ENCODE measurements around the gene PAM.
"Not testable (repeated sequence)": the region's sequence is repeated elsewhere in the genome, so short reads cannot be mapped to it uniquely, and the experiment has no call there.

Gene PAM

GRCh38 chr5:103037673-103038455, 282.8 kb downstream of the PAM start:
- DNase-seq, result no peak

GRCh38 chr5:103041071-103041676, 286.1 kb downstream of the PAM start:
- no peak for DNase-seq

- not testable (repeated sequence) for DNase-seq
These were observed 291.6 kb downstream of the PAM start for GRCh38 chr5:103046706-103047105.

- no peak for DNase-seq
These were observed 302.4 kb downstream of the PAM start for GRCh38 chr5:103057208-103058130.

GRCh38 chr5:103059525-103059924, 304.4 kb downstream of the PAM start:
- DNase-seq, result no peak

GRCh38 chr5:103060424-103060954, 305.4 kb downstream of the PAM start:
- no peak for DNase-seq

GRCh38 chr5:103066326-103066725, 311.2 kb downstream of the PAM start:
- DNase-seq, result no peak

GRCh38 chr5:103073500-103073899, 318.4 kb downstream of the PAM start:
- DNase-seq, result not testable (repeated sequence)

GRCh38 chr5:103075442-103075841, 320.3 kb downstream of the PAM start:
- DNase-seq, result no peak
